Gastrocnemius medialis (tissue), 4 donors: ENCODE results near the gene KLHL15.
"Not testable (repeated sequence)": the region's sequence is repeated elsewhere in the genome, so short reads cannot be mapped to it uniquely, and the experiment has no call there.

Experiments used
- CTCF ChIP-seq, 5 experiments: fragments of 450-650 bp in 3 of 5; fragments of 200-600 bp in 2 of 5; sonication (generic) in 2 of 5; IDR thresholded peaks in 4 of 5; conservative IDR thresholded peaks in 1 of 5; 1 replicate in 4 of 5; 2 replicates in 1 of 5; pipeline ENCODE4 v1.5.1; 2016 to 2019; ENCODE audit warnings: antibody characterized with exemption in 5 of 5, mild to moderate bottlenecking in 3 of 5, moderate library complexity in 3 of 5
- POLR2A ChIP-seq, 2 donors: fragments of 450-650 bp; IDR thresholded peaks; one replicate each; pipeline ENCODE4 v1.6.1; 2017; ENCODE audit warnings: antibody characterized with exemption in 2 of 2, mild to moderate bottlenecking in 2 of 2, moderate library complexity in 2 of 2

- TF ChIP-seq CTCF (IDR thresholded peaks at IDR 0.05 in 4 of 5, conservative IDR thresholded peaks at IDR 0.05 in 1 of 5); POLR2A (IDR thresholded peaks at IDR 0.05): not testable (repeated sequence)
Measured at GRCh38 chrX:24046060-24046459, 19.1 kb upstream of the KLHL15 start.
